UCSD-AML1 (cell line): ENCODE data around the gene LTA.

ENCODE experiments used
- DNase-seq: peaks from one replicate; lab custom pipeline; 2025; ENCODE audit not compliant: unreplicated experiment; lab: John Stamatoyannopoulos, UW

The LTA gene

DNA sequence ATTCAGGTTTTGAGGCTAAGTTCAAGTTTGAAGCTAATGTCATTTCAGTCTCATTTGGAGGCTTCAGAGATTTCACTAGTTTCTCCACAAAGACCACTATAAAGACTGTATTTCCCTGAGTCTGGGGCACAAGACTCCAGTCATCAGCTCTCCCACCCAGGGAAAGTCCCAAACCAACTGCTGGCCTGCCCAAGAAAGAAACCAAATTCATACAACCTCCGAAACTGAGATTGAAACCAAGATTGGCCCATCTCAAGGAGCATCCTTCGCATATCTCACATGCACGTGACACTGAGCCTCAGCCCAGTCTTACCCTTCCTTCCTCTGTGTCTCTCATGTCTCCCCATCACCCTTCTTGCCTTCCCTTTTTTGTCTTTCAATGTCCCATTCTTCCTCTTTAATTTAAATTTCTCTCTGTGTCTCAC lies 3.5 kb upstream of the LTA start:
- no peak for DNase-seq

DNA sequence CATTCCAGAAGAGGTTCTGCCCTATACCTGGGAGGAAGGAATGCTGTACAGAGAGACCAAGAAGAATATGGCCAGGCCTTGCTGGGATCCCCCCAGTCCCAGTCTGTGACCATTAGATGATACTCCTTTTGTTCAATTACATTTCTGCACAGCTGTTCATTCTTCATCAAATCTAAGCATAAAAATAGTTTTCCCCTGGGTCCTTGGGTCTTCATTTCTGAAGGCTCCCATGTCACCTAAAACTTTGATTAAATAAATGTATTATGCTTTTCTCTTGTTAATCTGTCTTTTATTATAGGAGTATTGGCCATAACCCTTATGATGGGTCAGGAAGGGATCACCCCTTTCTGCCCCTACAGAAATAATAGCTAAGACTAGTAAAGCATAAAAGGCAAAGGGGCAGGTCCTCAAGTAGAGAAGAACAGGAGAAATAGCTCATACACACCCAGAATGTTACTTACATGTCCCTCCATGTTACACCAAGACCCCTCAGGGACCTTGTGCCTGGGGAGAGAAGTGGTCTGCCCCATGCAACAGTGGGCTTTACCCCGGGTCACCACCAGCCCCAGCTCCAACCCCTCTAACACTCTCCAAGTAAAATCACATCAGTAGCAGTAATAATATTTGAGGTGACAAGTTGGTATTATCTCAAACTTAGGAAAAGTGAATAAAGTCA lies 2.1 kb upstream of the LTA start:
- no peak for DNase-seq

DNA sequence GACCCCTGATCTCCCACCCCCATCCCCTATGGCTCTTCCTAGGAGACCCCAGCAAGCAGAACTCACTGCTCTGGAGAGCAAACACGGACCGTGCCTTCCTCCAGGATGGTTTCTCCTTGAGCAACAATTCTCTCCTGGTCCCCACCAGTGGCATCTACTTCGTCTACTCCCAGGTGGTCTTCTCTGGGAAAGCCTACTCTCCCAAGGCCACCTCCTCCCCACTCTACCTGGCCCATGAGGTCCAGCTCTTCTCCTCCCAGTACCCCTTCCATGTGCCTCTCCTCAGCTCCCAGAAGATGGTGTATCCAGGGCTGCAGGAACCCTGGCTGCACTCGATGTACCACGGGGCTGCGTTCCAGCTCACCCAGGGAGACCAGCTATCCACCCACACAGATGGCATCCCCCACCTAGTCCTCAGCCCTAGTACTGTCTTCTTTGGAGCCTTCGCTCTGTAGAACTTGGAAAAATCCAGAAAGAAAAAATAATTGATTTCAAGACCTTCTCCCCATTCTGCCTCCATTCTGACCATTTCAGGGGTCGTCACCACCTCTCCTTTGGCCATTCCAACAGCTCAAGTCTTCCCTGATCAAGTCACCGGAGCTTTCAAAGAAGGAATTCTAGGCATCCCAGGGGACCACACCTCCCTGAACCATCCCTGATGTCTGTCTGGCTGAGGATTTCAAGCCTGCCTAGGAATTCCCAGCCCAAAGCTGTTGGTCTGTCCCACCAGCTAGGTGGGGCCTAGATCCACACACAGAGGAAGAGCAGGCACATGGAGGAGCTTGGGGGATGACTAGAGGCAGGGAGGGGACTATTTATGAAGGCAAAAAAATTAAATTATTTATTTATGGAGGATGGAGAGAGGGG lies 1.4 kb downstream of the LTA start:
- DNase-seq, result no peak

DNA sequence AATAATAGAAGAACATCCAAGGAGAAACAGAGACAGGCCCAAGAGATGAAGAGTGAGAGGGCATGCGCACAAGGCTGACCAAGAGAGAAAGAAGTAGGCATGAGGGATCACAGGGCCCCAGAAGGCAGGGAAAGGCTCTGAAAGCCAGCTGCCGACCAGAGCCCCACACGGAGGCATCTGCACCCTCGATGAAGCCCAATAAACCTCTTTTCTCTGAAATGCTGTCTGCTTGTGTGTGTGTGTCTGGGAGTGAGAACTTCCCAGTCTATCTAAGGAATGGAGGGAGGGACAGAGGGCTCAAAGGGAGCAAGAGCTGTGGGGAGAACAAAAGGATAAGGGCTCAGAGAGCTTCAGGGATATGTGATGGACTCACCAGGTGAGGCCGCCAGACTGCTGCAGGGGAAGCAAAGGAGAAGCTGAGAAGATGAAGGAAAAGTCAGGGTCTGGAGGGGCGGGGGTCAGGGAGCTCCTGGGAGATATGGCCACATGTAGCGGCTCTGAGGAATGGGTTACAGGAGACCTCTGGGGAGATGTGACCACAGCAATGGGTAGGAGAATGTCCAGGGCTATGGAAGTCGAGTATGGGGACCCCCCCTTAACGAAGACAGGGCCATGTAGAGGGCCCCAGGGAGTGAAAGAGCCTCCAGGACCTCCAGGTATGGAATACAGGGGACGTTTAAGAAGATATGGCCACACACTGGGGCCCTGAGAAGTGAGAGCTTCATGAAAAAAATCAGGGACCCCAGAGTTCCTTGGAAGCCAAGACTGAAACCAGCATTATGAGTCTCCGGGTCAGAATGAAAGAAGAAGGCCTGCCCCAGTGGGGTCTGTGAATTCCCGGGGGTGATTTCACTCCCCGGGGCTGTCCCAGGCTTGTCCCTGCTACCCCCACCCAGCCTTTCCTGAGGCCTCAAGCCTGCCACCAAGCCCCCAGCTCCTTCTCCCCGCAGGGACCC lies 2.3 kb downstream of the LTA start:
- no peak for DNase-seq

DNA sequence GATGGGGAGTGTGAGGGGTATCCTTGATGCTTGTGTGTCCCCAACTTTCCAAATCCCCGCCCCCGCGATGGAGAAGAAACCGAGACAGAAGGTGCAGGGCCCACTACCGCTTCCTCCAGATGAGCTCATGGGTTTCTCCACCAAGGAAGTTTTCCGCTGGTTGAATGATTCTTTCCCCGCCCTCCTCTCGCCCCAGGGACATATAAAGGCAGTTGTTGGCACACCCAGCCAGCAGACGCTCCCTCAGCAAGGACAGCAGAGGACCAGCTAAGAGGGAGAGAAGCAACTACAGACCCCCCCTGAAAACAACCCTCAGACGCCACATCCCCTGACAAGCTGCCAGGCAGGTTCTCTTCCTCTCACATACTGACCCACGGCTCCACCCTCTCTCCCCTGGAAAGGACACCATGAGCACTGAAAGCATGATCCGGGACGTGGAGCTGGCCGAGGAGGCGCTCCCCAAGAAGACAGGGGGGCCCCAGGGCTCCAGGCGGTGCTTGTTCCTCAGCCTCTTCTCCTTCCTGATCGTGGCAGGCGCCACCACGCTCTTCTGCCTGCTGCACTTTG lies 3.3 kb downstream of the LTA start, which contains the start of gene TNF:
TNF (plus strand) TSS at position 231 of the 567 bp plus-strand sequence; CDS start at position 408, 177 bp downstream.
- peak; percentile 74 for DNase-seq

DNA sequence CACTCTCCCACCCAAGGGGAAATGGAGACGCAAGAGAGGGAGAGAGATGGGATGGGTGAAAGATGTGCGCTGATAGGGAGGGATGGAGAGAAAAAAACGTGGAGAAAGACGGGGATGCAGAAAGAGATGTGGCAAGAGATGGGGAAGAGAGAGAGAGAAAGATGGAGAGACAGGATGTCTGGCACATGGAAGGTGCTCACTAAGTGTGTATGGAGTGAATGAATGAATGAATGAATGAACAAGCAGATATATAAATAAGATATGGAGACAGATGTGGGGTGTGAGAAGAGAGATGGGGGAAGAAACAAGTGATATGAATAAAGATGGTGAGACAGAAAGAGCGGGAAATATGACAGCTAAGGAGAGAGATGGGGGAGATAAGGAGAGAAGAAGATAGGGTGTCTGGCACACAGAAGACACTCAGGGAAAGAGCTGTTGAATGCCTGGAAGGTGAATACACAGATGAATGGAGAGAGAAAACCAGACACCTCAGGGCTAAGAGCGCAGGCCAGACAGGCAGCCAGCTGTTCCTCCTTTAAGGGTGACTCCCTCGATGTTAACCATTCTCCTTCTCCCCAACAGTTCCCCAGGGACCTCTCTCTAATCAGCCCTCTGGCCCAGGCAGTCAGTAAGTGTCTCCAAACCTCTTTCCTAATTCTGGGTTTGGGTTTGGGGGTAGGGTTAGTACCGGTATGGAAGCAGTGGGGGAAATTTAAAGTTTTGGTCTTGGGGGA lies 4.0 kb downstream of the LTA start:
- no peak for DNase-seq

DNA sequence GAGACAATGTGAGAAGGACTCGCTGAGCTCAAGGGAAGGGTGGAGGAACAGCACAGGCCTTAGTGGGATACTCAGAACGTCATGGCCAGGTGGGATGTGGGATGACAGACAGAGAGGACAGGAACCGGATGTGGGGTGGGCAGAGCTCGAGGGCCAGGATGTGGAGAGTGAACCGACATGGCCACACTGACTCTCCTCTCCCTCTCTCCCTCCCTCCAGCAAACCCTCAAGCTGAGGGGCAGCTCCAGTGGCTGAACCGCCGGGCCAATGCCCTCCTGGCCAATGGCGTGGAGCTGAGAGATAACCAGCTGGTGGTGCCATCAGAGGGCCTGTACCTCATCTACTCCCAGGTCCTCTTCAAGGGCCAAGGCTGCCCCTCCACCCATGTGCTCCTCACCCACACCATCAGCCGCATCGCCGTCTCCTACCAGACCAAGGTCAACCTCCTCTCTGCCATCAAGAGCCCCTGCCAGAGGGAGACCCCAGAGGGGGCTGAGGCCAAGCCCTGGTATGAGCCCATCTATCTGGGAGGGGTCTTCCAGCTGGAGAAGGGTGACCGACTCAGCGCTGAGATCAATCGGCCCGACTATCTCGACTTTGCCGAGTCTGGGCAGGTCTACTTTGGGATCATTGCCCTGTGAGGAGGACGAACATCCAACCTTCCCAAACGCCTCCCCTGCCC lies 4.9 kb downstream of the LTA start:
- peak; percentile 63 for DNase-seq

DNA sequence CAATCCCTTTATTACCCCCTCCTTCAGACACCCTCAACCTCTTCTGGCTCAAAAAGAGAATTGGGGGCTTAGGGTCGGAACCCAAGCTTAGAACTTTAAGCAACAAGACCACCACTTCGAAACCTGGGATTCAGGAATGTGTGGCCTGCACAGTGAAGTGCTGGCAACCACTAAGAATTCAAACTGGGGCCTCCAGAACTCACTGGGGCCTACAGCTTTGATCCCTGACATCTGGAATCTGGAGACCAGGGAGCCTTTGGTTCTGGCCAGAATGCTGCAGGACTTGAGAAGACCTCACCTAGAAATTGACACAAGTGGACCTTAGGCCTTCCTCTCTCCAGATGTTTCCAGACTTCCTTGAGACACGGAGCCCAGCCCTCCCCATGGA lies 5.5 kb downstream of the LTA start:
- DNase-seq, result no peak

DNA sequence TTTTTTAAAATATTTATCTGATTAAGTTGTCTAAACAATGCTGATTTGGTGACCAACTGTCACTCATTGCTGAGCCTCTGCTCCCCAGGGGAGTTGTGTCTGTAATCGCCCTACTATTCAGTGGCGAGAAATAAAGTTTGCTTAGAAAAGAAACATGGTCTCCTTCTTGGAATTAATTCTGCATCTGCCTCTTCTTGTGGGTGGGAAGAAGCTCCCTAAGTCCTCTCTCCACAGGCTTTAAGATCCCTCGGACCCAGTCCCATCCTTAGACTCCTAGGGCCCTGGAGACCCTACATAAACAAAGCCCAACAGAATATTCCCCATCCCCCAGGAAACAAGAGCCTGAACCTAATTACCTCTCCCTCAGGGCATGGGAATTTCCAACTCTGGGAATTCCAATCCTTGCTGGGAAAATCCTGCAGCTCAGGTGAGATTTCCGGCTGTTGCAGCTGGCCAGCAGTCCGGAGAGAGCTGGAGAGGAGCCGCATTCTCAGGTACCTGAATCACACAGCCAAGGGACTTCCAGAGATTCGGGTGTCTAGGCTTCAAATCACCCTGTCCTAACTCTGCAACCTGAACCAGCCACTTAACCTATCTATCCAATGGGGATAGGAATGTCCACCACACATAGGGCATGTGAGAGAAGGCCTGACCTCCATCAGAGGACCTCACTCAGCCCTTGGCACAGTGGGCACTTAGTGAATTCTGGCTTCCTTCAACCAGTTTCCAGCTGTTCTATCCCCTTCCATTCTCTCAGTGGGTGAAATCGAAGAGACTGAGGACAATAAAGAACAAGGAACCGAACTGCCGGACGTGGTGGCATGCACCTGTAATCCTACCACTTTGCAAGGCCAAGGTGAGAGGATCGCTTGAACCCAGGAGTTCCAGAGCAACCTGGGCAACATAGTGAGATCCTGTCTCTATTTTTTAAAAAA lies 6.4 kb downstream of the LTA start:
- DNase-seq, result no peak

DNA sequence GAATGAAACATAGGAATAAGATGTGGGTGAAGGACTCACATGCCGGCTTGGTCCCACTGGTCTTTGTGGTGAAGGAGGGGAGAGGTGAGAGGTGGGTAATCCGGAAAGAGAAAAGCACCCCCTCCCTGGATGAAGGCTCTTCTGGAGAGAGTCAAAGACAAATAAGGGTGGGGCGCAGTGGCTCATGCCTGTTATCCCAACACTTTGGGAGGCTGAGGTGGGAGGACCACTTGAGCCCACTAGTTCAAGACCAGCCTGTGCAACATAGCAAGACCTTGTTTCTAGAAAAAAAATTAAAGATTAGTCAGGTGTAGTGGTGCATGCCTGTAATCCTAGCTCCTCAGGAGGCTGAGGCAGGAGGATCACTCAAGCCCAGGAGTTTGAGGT lies 7.0 kb downstream of the LTA start:
- no peak for DNase-seq

DNA sequence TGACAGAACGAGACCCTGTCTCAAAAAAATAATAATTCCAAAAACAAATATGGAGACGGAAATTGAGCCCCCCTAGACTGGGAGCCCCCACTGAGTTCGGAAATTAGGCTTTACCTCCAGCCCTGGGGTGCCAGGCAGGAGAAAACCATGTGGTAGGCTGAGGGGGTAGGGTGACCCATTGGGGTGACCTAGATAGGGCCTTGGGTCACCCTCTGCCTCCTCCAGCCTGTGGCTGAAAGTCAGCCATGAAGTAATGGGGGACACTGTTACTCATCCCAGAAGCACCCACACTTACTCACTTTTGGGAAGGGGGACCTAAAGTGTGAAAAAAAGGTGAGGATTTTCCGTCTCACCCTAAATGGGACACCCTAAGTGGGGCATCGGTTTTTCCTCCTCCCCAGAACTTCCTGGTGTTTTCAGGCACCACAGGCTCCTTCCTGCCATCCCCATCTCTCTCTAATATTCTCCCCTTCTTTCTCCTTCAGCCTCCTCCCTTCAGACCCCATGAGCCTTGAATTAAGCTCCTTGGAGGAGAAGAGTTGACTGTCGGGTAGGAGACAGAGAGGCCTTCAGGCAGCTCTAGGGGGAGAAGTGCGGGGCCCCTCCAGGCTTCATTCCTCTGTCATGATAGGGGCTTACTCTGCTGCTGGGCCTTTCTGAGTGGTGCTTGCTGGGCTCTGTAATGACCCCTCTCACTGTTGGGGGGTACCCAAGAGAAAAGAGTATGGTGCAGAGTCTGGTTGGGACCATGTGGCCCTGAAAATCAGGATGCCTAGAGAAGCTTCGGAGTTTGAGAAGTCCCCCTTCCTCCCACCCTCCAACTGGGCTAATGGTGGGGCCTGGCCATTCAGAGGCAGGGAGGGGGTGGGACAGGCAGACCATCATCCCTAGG lies 7.7 kb downstream of the LTA start:
- DNase-seq, result no peak

DNA sequence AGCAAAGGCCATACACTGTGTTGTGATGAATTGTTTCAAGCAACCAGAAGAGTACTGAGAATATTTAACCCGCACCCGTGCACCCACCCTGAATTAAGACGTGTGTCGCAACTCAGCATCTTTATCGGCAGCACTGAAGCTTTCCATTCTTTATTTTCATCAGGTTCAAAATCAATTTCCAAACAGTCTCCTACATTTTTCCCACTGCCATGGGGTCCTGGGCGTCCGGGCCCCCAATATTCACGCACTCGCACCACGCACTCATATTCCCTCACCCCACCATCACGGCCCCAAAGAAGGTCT lies 8.3 kb downstream of the LTA start:
- no peak for DNase-seq

DNA sequence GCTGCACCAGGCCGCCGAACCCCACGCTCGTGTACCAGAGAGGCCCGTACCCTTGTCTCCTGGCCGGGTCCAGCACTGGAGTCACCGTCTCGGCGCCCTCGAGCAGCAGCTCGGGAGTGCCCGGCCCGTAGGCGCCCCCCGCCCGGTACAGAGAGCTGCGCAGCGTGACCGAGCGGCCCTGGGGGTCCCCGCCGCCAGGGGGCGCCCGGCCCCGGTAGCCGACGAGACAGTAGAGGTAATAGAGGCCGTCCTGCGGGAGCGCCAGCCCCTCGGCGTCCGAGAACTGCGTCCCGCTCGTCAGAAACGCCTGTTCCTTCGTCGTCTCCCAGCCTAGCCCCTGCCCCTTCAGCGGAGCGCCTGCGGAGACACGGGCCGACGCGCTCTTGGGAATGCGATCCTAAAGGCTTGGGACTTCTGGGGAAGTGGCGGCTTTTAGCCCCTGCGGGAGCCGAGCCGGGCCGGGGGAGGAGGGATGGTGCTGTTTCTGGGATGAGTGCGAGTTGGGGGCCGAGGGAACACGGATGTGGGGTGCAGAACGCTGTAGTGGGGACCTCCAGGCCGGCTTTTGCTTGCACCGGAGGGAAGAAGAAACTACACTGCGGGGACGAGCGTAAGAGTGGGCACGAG lies 8.8 kb downstream of the LTA start:
- peak; percentile 91 for DNase-seq

DNA sequence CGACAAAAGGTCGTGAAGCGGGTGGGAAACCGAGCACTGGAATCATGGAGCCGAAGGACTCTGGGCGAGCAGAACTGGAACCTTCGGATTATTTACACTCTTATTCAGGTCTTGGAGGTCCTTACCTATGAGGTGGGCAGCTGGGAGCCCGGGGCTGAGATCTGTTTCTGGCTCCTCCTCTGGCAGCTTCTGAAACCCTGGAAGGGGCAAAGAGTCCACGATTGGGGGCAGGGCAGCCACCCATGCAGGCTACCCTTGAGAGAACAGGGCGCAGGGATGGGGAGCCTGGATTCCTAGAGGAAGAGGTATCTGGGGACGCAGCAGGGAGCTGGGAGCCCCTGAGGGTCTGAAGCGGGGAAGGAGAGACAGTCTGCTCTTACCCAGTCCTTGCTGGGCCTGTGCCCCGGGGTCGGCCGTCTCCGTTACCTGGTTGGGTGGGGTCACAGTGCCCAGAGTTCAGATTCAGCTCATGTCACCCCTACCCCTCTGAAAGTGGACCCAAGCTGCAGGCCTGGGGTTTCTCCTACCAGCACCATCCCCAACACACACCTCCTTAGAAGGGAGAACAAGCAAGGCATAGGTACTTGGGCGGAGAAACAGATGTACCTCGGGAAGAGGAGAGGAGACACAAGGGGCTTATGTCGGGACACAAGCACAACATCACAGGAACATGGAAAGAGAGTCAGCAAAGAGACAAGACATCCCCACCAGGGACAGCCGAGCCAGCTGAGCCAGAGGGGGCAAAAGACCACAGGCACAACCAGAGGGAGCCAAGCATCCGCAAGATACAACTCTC lies 9.5 kb downstream of the LTA start:
- no peak for DNase-seq

DNA sequence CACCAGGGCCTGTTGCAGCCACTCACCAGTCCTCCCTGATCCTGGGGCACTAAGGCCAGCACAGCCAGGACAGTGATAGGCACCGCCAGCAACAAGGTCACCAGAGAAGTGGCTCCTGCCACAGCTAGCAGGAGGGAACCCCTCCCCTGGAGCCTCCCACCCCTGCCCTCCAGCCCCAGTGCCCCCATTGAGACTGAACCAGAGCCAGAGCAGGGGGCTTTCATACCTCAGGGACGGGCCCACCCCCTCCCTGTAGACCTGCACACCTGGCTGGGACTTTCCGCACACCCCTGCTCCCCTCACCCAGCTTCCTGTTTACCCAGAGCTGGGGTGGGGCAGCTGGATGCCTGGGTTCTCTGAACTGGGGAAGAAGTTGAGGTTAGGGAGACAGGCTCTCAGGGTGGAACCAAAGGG lies 10.1 kb downstream of the LTA start, which contains the start of gene LTB:
LTB (minus strand) TSS at position 195 of the 414 bp plus-strand sequence; CDS start at position 188, 7 bp downstream.
- DNase-seq, result no peak

DNA sequence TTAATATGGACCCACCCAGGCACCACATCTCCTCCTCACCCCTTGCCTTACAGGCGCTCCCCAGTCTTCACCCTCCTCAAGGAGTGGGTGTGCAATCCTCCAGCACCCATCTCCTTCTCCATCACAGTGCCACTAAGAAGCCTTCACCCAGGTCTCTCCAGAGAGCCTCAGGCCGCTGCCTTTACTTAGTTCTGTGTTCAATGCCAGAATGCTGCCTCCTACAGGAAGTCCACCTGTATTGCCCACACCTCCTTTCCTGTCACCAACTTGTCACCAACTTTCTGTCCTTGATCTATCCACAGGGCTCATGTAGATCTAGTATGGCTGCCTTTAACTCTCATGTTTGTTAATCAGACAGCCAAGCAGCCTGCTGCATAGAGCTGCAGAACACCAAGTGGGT lies 13.4 kb downstream of the LTA start:
- DNase-seq, result no peak
